ENCODE measurements around the gene FSTL4.

Gene FSTL4

DNA sequence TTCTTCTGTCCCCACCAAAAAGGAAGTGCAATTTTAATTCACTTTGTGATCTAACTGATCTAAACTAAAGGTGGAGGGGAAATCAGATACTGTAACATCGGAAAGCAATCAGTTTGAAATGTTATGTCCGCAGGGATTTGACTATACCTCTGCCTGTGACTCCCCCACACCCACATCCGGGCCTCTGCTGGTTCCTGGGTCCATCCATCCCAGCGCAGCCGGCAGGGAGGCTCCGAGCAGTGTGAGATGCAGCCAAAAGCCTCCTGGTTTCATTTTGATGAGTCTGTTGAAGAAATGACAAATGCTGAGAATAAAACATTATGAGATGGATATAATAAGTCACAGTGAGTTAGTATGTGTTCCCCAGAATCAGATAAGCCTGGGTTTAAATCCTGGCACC, 8.6 kb downstream of the FSTL4 start:
- TF ChIP-seq, protein P1, sequence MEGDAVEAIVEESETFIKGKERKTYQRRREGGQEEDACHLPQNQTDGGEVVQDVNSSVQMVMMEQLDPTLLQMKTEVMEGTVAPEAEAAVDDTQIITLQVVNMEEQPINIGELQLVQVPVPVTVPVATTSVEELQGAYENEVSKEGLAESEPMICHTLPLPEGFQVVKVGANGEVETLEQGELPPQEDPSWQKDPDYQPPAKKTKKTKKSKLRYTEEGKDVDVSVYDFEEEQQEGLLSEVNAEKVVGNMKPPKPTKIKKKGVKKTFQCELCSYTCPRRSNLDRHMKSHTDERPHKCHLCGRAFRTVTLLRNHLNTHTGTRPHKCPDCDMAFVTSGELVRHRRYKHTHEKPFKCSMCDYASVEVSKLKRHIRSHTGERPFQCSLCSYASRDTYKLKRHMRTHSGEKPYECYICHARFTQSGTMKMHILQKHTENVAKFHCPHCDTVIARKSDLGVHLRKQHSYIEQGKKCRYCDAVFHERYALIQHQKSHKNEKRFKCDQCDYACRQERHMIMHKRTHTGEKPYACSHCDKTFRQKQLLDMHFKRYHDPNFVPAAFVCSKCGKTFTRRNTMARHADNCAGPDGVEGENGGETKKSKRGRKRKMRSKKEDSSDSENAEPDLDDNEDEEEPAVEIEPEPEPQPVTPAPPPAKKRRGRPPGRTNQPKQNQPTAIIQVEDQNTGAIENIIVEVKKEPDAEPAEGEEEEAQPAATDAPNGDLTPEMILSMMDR (IDR thresholded peaks at IDR 0.05; ENCODE audit: borderline replicate concordance, control extremely low read depth, extremely low read depth, insufficient read depth, missing control alignments) = no peak
- in situ Hi-C loops (cut with MboI; ENCODE audit: low sequenced_read_pairs, unreplicated experiment) = no loop called here
- DNase-seq (ENCODE audit: low spot score) = no peak

DNA sequence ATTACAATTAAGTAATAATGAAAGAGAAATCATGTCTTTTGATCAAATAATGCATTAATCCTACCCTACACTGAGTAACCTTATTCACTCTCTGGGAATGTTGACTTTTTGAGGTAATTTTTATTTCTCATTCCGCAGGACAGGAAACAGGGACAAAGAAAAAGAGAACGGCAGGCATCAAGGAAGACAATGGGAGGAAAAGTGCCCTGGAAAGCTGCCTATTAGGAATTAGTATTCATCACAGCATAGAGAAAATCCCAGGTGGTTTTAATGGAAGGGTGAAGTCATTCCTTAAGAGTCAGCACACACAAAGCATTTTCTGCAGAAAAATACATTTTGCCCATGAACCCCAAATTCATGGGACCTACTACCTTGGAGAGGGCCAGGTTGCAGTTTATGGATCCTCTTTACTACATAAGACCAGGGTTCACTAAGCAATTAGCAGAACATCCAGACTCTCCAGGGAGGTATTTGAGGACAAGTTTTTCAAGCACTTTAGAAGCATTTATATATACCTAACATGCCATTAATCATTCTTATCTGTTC, 9.4 kb downstream of the FSTL4 start:
- in situ Hi-C loops (cut with MboI; ENCODE audit: low sequenced_read_pairs, unreplicated experiment) = no loop called here
- TF ChIP-seq, protein P1 (IDR thresholded peaks at IDR 0.05; ENCODE audit: borderline replicate concordance, control extremely low read depth, extremely low read depth, insufficient read depth, missing control alignments) = no peak
- DNase-seq (ENCODE audit: low spot score) = no peak

DNA sequence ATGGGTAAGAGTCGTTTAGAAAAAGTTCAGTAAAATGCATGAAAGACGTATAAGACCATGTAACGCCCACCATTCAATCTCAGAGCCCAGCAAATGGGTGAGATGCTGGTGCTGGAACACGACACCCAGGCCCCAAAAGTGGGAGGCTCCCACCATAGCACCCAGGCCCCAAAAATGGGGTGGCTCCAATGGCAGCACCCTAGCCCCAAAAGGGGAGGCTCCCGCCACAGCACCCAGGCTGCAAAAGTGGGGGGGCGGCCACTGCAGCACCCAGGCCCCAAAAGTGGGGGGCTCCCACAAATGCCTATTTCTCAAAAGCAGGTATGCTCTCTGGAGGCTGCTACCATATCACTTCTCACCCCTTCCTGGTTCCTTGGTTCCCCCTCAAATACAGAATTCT, 12.7 kb downstream of the FSTL4 start:
- TF ChIP-seq, protein P1 (IDR thresholded peaks at IDR 0.05; ENCODE audit: borderline replicate concordance, control extremely low read depth, extremely low read depth, insufficient read depth, missing control alignments) = no peak
- in situ Hi-C loops (cut with MboI; ENCODE audit: low sequenced_read_pairs, unreplicated experiment) = no loop called here
- DNase-seq (ENCODE audit: low spot score) = no peak

GRCh38 chr5:133599044-133599443, 13.3 kb downstream of the FSTL4 start:
- TF ChIP-seq, protein P1 (IDR thresholded peaks at IDR 0.05; ENCODE audit: borderline replicate concordance, control extremely low read depth, extremely low read depth, insufficient read depth, missing control alignments) = no peak
- no peak for DNase-seq (ENCODE audit: low spot score)
- in situ Hi-C loops (cut with MboI; ENCODE audit: low sequenced_read_pairs, unreplicated experiment) = no loop called here

GRCh38 chr5:133596049-133596448, 16.3 kb downstream of the FSTL4 start:
- no peak for DNase-seq (ENCODE audit: low spot score)
- TF ChIP-seq, protein P1 (IDR thresholded peaks at IDR 0.05; ENCODE audit: borderline replicate concordance, control extremely low read depth, extremely low read depth, insufficient read depth, missing control alignments) = no peak
- in situ Hi-C loops (cut with MboI; ENCODE audit: low sequenced_read_pairs, unreplicated experiment) = no loop called here

DNA sequence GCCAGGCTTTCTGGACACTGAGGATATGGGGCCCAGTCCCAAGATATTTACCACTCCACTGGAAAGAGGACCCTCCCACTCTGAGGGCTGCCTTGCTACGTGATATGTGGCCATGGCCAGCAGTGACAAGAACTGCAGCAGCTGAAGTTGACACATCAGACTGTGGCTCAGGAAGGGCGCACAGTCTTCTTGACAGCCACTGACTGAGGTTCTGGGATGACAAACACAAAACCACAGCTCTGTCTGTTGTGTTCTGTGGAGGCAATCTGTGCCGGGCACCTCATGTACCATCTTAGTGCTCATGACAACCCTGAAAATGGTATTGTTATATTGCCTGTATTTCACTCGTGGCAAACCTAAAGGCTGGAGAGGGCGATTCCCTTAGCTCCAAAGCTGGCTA, 16.9 kb downstream of the FSTL4 start:
- no peak for DNase-seq (ENCODE audit: low spot score)
- TF ChIP-seq, protein P1 (IDR thresholded peaks at IDR 0.05; ENCODE audit: borderline replicate concordance, control extremely low read depth, extremely low read depth, insufficient read depth, missing control alignments) = no peak
- in situ Hi-C loops (cut with MboI; ENCODE audit: low sequenced_read_pairs, unreplicated experiment) = no loop called here

- TF ChIP-seq, protein P1 (IDR thresholded peaks at IDR 0.05; ENCODE audit: borderline replicate concordance, control extremely low read depth, extremely low read depth, insufficient read depth, missing control alignments) = no peak
- in situ Hi-C loops (cut with MboI; ENCODE audit: low sequenced_read_pairs, unreplicated experiment) = no loop called here
- DNase-seq (ENCODE audit: low spot score) = no peak
Measured at GRCh38 chr5:133589286-133589685, 23.1 kb downstream of the FSTL4 start.

All from GM13976 (cell line).